ENCODE measurements around the gene C20orf96.

GRCh38 chr20:235891-236290 is 54.7 kb downstream of the C20orf96 start:
- TF ChIP-seq CTCF (conservative IDR thresholded peaks at IDR 0.05) (peak; percentile 69), ZFX (IDR thresholded peaks at IDR 0.05) (no peak)

All from C4-2B (cell line).